NCI-H1105 treated with DMSO at 0.1 percent for 48 hours (cell line): ENCODE data around the gene NOL9.
"Not testable (repeated sequence)": the region's sequence is repeated elsewhere in the genome, so short reads cannot be mapped to it uniquely, and the experiment has no call there.

Source experiments
- DNase-seq: peaks from one replicate; lab custom pipeline; 2025; lab: John Stamatoyannopoulos, UW

NOL9 gene

DNA sequence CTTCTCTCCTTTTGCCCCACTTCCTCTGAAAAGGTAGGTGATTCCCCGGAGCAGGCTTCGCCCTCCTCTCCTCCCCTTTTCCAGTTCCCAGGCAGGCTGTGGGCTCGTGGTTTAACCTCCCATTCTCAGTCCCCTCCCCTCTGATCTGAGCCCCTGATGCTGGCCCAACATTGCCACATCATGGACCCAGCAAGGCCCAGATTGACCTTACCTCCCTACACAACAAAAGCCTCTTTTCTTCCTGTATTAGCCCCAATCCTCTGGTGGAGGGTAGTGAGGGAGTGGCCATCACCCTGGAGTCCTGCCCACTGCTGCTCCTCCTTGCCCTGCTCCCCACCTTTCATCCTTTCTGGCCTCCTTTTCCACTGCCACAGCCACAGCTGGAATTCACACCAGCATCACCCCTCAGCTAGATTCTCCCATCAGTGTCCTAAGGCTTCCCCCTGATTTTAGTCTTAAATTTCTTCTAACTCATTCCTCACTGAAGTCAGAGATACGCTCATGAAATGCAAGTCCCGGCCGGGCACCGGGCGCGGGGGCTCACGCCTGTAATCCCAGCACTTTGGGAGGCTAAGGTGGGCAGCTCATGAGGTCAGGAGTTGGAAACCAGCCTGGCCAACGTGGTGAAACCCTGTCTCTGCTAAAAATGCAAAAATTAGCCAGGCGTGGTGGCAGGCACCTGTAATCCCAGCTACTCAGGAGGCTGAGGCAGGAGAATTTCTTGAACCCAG lies 18.5 kb upstream of the NOL9 start:
- no peak for DNase-seq

DNA sequence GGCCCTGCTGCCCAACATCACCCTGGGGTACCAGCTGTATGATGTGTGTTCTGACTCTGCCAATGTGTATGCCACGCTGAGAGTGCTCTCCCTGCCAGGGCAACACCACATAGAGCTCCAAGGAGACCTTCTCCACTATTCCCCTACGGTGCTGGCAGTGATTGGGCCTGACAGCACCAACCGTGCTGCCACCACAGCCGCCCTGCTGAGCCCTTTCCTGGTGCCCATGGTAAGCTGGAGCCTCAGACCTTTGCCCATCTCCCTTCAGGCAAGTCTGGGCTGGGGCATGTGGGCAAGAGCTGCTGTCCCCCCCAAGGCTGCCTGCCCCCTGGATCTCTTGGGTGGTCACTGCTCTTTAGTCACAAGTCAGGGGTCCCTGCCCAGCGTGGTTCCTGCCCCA lies 16.7 kb upstream of the NOL9 start:
- no peak for DNase-seq

DNA sequence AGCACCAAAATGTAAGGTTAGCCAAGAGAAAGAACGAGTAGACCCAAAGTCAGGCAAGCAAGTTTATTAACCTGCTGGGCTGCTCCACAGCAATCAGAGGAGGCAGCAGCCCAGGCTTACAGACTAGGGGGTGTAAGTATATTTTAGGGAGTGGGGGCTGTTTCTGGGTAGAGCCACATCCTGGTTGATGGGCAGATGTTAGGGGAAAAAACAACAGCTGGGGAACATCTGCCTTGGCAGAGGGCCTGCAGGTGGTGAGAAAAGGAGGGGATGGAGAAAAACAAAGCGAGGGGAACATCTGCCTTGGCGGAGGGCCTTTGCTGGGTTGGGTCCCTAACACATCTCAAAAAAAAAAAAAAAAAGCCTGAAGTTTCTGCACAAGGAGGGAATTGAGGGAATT lies 15.8 kb upstream of the NOL9 start:
- no peak for DNase-seq

DNA sequence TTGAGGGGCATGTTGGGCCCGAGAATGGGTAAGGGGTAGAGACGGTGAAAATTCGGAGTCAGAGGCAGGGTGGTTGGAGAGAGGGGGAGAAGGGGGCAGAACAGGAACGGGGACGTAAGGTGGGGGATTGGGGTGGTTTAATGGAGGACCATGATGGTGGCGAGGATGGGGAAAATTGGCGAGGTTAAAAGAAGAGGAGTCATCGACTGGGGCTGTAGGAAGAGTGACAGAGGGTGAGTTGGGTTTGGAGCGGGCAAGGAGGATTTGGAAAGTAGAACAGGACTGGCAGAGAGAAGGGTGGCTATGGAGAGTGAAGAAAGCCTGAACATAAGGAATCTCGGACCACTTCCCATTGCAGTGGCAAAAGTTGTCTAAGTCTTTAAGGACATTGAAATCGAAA lies 14.7 kb upstream of the NOL9 start:
- DNase-seq, result no peak

DNA sequence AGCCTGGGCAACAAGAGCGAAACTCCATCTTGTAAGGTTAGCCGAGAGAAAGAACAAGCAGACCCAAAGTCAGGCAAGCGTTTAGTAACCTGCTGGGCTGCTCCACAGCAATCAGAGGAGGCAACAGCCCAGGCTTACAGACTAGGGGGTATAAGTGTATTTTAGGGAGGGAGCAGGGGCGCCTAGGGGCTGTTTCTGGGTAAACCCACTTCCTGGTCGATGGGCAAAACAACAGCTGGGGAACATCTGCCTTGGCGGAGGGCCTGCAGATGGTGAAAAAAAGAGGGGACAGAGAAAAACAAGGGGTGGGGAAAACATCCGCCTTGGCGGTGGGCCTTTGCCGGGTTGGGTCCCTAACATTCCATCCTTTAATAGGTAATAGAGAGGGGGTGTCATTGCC lies 6.0 kb upstream of the NOL9 start:
- DNase-seq, result no peak

DNA sequence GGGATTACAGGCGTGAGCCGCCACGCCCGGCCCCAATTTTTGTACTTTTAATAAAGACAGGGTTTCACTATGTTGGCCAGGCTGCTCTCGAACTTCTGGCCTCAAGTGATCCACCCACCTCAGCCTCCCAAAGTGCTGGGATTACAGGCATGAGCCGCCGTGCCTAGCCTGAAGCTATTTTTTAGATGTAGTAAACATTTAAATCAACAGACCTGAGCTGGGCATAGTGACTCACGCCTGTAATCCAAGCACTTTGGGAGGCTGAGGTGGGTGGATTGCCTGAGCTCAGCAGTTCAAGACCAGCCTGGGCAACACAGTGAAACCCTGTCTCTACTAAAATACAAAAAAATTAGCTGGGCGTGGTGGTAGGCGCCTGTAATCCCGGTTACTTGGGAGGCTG lies 4.8 kb upstream of the NOL9 start:
- DNase-seq, result not testable (repeated sequence)

DNA sequence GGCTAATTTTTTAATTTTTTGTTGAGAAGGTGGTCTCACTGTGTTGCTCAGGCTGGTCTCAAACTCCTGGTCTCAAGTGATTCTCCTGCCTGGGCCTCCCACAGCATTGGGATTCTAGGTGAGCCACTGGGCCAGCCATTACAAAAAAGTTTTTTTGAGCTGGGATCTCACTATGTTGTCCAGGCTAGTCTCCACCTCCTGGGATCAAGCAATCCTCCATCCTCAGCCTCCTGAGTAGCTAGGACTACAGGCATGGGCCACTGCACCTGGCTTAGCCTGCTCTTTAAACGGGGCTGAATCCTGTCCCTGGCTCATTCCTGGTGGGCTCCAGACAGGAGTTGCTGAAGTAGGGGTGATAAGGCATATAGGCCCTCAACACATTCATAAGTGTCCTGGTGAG lies 3.3 kb upstream of the NOL9 start:
- DNase-seq, result no peak

DNA sequence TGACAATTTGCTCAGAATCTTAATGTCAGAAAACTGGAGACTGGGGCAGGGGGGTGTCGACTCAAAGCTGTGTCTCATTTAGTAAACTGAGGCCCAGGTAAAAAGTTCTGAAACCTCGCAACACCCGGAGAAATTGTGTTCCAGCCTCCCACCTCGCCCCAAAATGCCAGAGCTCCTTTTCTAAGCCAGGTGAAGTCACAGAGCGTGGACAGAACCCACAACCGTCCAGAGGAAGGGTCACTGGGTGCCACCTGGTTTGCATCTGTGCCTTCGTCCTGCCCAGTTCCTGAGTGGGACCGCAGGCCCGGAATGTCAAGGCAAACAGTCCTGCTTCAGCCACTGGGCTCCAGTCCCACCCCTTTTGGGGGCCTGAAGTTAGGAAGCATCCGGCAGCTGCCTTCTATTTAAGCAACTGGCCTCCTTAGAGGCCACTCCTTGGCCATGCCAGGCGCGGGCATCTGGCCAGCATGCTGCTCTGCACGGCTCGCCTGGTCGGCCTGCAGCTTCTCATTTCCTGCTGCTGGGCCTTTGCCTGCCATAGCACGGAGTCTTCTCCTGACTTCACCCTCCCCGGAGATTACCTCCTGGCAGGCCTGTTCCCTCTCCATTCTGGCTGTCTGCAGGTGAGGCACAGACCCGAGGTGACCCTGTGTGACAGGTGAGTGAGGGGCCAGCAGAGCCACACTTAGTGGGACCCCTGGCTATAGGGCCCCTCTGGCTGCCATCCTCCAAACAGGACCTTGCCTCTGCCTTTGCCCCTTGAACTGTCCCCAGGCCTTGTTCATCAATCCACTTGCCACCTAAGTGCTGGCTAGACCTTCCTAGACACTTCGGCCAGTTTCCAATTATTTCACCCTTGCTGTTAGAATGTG lies 830 bp upstream of the NOL9 start, which contains the start of gene TAS1R1:
Gene TAS1R1 (plus strand): TSS at position 401 of the 872 bp plus-strand sequence. CDS start 67 bp downstream, at position 468.
- DNase-seq, result no peak

DNA sequence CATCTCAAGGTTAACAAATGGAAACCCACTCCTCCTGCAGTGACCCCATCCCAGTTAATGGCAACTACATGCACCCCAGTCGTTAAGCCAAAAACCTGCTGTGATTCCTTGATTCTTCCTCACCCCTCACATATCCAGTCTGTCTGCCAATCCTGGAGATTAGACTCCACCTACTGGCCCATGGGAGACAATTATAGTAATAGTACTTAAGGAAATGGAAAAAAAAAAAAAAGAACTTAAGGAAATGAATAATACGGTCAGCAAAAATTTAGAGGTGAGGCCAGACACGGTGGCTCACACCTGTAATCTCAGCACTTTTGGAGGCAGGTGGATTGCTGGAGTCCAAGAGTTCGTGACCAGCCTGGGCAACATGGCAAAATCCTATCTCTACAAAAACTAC lies 7.0 kb downstream of the NOL9 start:
- DNase-seq, result no peak

DNA sequence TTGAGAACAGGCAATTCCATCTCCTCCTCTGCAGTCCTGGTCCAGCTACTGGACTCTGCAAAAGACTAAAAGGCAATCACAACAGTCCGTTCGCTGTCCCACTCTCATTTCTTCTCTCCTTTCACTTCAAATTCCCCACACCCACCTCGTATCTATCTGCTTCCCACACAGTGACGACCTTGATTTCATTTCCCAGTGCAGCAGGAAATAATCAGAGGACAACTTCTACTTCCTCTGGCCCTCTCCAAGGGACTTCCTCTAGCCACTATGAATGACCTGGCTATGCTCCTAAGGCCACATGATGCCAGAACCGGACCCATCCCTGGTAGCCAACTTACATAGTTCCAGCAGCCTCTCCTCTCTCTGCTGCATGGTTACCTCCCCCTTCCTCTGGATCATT lies 8.0 kb downstream of the NOL9 start:
- no peak for DNase-seq

DNA sequence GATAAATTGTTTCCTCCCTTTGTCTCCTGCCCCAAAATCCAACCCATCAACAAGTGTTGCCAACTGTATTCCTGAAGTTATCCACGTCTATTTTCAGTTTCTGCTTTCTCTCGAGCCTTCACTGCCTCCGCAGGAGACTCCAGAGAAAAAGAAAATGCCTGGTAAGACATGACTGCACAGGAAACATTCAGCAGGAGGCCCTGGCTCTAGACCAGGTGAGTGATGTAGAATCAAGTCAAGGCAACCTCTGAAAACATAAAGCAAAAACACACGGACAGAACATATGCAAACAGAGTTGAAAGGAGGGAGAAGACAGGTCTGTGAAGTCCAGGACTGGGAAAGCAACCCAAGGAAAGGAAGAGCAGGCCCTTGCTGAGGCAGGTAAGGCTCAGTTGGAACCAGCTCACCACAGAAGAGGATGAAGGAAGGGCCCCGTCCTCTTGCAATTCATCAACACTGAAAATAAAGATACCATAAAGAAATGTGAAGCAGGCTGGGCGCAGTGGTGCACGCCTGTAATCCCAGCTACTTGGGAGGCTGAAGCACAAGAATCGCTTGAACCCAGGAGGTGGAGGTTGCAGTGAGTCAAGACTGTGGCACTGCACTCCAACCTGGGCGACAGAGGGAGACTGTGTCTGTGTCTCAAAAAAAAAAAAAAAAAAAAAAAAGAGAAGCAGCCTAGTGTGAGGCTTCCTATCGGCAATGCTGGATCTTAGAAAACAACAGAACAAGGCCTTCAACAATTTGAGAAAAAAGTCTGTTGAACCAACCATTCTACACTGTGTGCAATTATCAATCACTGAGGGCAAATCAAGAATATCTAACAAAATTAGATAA lies 8.8 kb downstream of the NOL9 start:
- DNase-seq, result no peak

DNA sequence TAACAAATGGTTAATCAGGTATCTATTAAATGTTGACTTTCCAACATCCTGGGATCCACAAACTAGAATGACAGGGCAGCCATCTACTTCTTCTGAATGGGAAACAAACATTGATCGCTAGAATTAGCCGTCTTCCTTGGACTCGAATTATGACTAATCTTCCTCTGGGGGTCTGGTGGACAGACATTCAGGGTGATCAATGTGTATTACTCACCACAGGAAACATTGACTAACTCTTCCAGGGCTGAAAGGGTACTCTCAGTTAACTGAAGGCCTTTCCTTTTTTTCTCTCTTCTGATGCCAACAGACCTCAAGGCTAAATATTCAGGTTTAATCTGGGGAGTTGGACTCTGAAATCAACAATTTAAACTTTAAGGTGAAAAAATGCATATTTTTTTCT lies 9.5 kb downstream of the NOL9 start:
- no peak for DNase-seq

DNA sequence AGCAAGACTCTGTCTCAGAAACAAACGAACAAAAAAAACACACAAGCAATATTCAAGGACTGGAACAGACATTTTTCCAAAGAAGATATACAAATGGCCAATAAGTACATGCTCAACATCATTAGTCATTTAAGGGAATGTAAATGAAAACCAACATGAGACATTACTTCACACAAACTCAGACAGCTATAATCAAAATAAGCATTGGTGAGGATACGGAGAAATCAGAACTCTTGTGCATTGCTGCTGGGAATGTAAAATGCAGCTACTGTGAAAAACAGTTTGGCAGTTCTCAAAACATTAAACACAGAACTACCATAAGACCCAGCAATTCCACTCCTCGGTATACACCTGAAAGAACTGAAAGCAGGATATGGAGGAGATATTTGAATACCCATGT lies 15.4 kb downstream of the NOL9 start:
- no peak for DNase-seq

DNA sequence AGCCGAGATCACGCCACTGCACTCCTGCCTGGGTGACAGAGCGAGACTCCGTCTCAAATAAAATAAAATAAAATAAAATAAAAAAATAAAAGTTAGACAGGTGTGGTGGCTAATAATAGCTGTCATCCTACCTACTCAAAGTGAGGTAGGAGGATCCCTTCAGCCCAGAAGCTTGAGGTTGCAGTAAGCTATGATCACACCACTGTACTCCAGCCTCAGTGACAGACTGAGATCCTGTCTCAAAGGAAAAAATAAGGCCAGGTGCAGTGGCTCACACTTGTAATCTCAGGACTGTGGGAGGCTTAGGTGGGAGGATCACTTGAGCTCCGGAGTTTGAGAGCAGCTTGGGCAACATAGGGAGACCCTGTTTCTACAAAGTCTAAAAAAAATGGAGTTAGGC lies 18.0 kb downstream of the NOL9 start:
- no peak for DNase-seq

DNA sequence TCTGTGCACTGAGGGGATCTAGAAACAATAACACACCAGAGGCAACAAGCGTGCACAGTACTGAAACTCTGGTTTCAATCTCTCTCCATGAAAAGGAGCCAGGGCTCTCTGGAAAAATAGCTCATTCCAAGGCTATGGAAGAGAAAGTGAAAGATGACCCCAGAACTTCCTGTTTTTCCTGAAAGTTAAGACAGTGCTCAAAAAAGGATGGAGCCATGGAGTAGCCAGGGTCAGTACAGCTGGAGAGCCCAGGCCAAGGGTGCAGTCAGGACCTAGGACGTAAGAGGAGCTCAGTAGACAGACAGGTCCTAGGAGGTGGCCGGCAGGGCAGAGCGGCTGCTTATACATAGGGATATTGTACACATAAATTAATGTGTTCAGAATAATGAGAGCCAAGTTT lies 19.1 kb downstream of the NOL9 start:
- no peak for DNase-seq

DNA sequence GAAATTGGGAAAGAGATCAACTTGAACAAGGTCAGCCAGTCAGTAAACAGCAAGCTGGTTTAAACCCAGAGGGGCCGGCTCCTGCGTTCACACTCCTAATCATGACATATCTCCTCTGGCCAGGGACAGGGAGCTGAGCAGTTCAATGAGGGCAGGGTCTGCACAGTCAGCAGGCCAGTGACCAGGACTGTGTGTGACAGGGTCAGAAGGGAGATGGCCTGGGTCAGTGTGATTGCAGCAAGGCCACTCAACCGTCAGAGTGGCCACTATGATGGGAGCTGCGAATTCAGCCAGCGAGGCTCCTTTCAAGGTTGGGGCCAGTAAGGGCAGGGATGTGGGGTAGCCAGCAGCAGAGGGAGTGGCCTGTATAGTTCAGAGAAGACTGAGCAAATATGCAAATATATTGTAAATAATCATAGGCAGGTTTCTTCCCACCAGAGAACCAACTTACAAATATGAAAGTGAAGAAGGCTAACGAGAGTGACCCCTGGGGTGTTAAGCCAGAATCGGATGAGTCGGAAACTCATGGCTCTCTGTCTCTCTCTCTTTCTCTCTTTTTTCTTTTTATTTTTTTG lies 20.0 kb downstream of the NOL9 start:
- DNase-seq, result no peak

DNA sequence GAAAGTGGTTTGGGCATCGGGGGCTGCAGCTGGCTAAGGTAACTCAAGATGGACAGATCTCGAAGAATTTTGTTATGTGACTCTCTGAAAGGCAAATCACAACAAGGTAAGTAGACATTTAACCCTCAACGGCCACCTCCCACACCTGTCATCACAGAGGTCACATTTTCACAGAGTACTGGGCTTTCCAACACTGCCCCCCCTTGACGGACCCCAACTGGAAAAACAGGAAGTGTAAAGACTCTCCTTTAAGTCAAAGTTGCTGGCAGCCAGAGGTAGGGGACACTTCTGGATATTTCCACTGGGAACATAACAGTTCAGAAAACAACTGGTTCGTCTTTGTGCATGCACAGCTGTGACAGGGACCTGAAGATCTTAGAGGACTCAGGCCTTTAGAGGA lies 22.3 kb downstream of the NOL9 start:
- no peak for DNase-seq

DNA sequence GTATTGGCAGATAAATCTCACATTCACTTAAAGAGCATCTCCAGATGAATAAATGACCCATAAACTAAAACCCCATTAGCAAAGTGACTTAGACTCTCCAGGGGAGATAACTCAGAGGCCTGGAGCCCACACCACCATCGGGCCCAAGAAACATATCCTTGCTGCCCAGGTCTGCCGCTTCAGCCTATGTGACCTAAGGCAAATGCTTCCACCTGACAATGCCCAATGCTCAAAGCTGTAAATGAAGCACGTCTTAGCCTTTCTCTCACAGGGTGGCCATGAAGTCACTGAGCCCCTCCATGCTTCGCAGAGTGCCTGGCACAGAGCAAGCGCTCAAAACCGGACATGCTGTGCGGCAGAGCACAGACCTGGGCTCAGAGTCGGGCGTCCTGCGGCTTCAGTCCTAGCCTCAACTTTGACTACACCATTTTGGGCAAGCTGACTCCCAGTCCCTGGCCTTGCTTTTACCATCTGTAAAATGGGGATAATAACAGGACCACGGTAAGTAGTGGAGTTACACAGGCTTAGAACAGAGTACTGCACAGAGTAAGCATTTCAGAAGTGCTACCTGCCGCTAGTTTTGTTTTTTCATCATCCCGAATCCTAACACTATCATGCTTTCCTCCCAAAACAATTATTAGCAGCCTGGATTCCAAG lies 23.7 kb downstream of the NOL9 start:
- DNase-seq, result no peak

DNA sequence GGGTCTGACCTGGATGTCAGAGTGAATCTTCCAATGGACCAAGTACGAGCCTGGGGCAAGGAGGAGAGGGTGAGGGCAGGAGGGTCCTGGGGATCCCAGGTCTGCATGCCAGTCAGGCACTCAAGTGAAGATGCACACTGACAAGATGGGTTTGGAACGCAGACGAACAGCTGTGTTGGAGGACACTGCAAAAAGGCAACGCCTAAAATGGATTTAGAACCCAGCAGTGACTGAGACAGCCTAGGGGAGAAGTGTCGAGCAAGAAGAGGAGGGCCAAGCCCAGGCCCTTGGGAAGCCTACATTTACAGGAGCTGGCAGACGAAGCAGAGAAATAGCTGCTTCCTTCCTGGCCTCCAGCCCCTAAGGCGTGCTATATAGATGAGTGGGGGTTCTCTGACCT lies 25.8 kb downstream of the NOL9 start:
- no peak for DNase-seq

DNA sequence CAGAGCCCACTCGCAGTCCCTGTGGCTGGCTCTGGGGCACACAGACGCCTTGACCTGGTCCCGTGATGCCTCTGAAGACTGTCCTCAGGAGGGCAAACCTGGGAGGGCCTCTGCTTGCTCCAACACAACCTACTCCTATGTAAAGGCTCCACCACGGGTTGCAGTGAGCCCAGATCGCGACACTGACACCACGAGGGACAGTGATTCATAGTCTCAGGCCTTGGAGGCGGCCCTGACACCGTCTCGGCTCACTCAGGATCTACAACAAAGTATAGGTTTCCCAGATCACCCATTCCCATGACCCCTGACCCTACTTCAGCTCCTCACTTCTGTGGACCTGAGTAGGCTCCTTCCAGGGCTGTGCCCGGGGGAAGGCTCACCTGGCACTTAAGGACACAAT lies 28.0 kb downstream of the NOL9 start:
- no peak for DNase-seq

DNA sequence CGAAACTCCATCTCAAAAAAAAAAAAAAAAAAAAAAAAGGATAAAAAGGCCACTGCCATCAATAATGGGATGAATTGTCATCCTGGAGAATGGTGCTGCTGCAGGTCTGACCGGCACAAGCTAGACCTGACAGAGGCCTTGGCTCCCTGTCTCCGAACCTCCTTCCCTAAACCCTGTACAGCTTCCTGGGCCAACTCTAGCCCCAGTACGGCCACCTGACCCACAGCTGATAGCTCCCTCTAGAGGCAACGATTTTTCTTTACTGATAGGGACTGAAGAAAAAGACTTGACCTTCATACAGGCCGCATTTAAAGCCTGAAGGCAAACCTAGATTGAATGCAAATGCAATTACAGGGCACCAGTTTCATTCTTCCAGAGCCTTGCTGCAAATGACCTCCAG lies 30.7 kb downstream of the NOL9 start:
- no peak for DNase-seq

DNA sequence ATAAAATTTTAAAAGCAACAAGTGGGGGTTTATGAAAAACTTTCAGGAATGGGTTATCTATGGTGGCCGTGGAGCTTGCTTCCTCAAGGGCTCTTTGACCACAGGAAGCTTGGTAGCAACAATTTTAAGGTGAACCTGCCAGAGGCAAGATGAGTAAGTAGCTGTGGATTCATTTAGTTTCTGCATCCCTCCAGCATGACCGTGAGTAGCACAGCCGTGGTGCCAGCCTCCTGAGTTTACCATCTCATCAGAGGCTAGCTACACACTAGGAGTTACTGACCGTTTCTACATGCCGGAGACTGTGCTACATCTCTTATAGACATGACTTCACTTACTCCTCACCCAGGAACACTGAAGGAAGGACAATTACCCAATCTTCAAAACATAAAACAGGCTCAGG lies 32.8 kb downstream of the NOL9 start:
- DNase-seq, result no peak
